A204.1 (cell line): ENCODE results near the gene KDM8.
A peak's percentile ranks its signal among the peaks of the same experiment; 100 is the strongest.
"Not testable (repeated sequence)": the region's sequence is repeated elsewhere in the genome, so short reads cannot be mapped to it uniquely, and the experiment has no call there.

Experiments used
- FAIRE-seq: peaks from 2 replicates; lab custom pipeline; 2012; peaks lifted over from hg19 to GRCh38; lab: Jason Lieb, UNC

Gene KDM8

DNA sequence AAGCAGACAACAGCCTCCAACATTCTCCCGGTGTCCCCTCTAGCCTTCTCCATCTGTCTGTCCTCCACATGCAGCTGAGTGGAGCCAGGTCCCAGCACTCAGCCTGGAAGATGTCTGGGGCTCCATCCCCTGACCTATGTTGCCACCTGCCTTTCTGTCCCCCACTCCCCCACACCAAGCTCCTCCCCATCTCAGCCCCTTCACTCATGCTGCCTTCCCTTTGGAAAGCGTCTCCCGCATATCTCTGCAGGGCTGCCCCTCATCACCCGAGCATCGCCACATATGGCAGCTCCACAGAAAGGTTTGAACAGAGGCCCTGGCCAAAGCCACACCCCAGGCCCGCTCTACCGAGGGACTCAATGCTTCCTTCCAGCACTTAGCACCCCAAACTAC lies 41.0 kb downstream of the KDM8 start:
- FAIRE-seq, result no peak

- no peak for FAIRE-seq
Observed at GRCh38 chr16:27245276-27246172, 42.2 kb downstream of the KDM8 start.

DNA sequence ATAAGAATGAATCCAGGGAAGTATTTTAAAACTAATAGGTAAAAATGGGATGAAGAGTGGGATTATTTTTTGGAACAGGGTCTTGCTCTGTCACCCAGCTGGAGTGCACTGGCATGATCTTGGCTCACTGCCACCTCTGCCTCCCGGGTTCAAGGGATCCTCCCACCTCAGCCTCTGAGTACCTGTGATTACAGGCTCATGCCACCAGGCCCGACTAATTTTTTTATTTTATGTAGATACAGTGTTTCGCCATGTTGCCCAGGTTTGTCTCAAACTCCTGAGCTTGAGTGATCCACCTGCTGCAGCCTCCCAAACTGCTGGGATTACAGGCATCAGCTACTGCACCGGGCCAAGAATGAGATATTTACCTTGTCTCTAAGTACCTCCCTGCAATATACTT lies 43.1 kb downstream of the KDM8 start:
- FAIRE-seq, result no peak

DNA sequence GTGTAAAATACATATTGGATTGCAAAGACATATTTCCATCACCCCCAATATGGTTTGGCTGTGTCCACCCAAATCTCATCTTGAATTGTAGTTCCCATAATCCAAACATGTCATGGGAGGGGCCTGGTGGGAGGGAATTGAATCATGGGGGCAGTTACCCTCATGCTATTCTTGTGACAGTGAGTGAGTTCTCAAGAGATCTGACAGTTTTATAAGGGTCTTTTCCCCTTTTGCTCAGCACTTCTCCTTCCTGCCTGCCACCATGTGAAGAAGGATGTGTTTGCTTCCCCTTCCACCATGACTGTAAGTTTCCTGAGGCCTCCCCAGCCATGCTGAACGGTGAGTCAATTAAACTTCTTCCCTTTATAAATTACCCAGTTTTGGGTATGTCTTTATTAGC lies 43.8 kb downstream of the KDM8 start:
- FAIRE-seq, result not testable (repeated sequence)

- no peak for FAIRE-seq
Observed at GRCh38 chr16:27248036-27248435, 44.7 kb downstream of the KDM8 start.

- not testable (repeated sequence) for FAIRE-seq
Observed at GRCh38 chr16:27248886-27249285, 45.6 kb downstream of the KDM8 start.

- no peak for FAIRE-seq
Observed at GRCh38 chr16:27251541-27252205, 48.3 kb downstream of the KDM8 start.

DNA sequence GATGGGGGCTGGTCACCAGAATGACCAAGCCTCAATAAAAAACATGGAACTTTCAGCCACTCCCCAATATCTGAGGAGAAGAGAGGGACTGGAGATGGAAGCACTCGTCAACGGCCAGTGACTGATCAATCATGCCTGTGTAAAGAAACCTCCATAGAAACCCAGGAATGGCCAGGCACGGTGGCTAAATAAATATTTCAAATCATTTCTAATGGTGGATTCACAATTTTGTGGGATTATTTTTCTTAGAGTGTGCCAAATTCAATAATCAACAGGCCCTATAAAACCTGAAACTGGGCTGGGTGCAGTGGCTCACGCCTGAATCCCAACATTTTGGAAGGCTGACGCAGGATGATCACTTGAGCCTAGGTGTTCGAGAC lies 48.9 kb downstream of the KDM8 start:
- FAIRE-seq, result no peak

DNA sequence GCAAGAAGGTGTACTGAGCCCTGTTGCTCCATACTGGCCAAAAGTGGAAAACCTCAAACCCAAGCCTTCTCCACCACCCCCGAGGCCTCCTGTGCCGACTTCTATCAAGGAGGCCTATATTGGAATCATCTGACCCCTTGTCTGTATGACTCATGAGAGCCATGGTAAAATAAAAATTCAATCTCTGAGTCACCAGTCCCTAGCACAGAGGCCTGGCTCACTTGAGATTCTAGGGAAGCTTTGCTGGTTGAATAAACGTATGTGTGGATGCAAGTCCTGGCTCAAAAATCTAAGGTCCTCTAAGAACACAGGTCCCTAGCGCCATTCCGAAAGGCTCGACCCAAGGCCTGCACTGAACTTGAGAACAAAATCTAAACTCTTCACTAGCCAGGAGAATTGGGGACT lies 50.2 kb downstream of the KDM8 start:
- FAIRE-seq, result no peak

DNA sequence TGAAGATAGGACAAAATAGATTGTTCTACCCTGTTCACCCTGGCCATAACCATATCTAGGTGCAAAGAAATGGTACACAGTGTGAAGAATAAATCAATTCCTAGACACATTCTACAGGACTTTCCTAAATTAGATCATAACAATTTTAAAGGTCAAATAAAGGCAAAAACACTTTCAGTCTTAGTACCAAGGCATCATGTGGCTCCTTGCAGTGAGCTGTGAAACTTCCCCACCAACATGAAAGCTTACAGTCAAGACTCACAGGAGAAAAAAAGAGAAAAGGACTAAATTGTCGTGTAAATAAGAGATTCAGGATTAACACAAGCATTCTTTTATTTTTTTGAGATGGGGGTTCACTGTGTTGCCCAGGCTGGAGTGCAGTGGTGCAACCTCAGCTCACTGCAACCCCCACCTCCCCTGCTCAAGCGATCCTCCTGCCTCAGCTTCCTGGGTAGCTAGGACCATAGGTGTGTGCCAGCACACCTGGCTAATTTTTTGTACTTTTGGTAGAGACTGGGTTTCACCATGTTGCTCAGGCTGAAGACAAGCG lies 51.0 kb downstream of the KDM8 start:
- FAIRE-seq, result no peak

DNA sequence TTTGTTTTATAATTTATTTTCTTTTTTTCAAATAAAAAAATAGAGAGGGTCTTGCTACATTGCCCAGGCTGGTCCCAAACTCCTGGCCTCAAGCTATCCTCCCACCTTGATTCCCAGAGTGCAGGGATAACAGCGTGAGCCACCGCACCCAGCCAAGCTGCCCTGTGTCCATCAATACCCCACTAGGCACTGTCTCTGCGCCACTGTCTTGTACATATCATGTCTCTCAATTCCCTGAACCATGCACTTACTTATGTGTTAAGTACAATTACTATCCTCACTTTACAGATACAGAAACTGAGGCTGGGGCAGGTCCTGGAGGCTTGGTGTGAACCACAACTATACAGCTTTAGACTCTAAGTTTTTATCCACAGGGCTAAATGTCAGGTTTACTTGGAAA lies 53.5 kb downstream of the KDM8 start:
- no peak for FAIRE-seq

DNA sequence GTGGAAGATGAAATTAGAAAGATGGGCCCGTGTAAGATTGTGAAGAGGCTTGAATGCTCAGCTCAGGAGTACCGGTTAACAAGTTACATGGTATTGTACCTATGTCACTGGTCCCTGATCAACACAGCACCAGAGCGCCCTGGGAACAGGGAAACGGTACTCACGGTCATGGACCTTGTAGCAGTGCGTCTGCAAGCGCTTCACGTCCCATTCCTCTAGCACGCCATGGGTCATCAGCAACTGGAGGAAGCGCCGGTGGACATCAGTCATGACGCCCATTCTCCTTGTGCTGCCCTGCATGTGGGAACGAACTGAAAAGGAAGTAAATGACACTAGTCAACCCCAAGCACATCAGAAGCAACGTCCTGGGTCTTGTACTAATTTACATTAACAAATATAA lies 53.9 kb downstream of the KDM8 start:
- no peak for FAIRE-seq

- FAIRE-seq, result no peak
Observed at GRCh38 chr16:27258241-27258734, 55.0 kb downstream of the KDM8 start.

DNA sequence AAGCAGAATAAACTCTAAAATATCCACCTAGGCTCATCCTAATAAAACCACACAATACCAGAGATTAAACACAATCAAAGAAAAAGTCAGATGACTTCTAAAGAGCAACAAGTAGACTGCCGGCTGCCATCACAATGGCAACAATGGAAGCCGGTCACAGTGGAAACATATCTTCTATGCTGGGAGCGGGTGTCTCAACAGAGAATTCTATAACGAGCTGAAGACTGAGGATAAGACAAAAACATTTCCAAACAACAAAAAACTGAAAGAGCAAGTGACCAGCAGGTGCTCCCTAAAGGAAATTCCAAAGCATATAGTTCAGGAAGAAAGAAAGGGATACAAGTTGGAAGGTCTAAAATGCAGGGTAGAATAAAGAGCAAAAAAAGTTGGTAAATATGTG lies 56.4 kb downstream of the KDM8 start:
- no peak for FAIRE-seq

DNA sequence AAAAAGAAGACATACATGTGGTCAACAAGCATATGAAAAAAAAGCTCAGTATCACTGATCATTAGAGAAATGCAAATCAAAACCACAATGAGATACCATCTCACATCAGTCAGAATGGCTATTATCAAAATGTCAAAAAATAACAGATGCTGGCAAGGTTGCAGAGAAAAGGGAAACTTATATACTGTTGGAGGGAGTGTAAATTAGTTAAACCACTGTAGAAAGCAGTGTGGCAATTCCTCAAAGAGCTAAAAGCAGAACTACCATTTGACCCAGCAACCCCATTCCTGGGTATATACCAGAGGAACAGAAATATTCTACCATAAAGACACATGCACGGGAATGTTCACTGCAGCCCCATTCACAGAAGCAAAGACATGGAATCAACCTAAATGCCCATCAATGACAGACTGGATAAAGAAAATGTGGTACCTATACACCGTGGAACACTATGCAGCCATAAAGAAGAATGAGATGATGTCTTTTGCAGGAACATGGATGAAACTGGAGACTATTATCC lies 59.6 kb downstream of the KDM8 start:
- FAIRE-seq, result not testable (repeated sequence)

GRCh38 chr16:27264151-27264550 lies 60.8 kb downstream of the KDM8 start:
- FAIRE-seq, result no peak

- no peak for FAIRE-seq
Observed at GRCh38 chr16:27265982-27266381, 62.7 kb downstream of the KDM8 start.

DNA sequence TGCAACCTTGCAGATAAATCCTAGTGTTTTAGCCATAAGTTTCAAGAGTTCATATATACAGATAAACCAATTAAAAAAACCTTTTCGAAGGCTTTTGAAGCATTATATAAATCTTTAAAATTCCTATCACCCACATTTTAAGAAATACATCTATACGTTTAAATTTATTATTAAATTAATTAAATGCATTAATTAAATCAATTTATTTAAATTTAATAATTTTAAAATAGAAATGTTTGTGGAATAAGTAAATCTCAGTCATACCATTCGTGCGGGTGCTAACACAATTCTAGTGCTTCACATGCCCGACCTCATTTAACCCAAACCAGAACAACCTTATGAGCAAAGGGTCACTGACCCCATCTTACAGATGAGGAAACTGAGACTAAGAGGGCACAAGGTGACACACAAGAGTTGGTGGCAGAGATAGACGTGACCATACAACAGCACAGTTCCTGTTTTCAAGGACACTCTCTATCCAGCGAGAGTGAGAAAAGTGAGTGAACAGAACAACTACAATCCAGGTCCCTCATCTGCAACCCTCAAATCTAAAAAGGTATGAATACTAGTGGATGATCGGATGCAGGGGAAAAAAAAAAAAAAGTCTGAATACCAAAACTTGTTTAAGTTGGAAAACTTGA lies 63.8 kb downstream of the KDM8 start:
- no peak for FAIRE-seq

- FAIRE-seq, result peak; percentile 79
Observed at GRCh38 chr16:27268376-27269299, 65.3 kb downstream of the KDM8 start, which contains the start of gene NSMCE1. NSMCE1 (minus strand) TSS chr16:27268772; CDS start chr16:27257570, 11,202 bp downstream.

- no peak for FAIRE-seq
Observed at GRCh38 chr16:27269300-27270150, 66.2 kb downstream of the KDM8 start.
